Activated CD4-positive, alpha-beta memory T cell treated with anti-CD3 and anti-CD28 coated beads, Interleukin-2, amount 10 ng/mL, durations not matched to agents 7 days and 5 days (primary cell): ENCODE data around the gene BRIP1. TPM values are rescaled to one million over a fixed set of nuclear protein-coding genes. Genes with fewer than 3 reads are reported as not detected.
"Not testable (repeated sequence)": the region's sequence is repeated elsewhere in the genome, so short reads cannot be mapped to it uniquely, and the experiment has no call there.

Experiments
- CTCF ChIA-PET: fragments of 350-600 bp; sonication (Branson Sonifier 250); formaldehyde crosslinking; loops from one replicate; lab custom pipeline; 2021; ENCODE audit warnings: antibody characterized with exemption, inconsistent platforms; lab: Charles Lee
- POLR2A ChIA-PET: fragments of 350-600 bp; sonication (Branson Sonifier 250); formaldehyde crosslinking; loops from one replicate; lab custom pipeline; 2021; ENCODE audit warnings: antibody characterized with exemption; lab: Charles Lee
- DNase-seq: peaks from one replicate; pipeline ENCODE4 v3.0.0-alpha.2; 2020
- H3K27ac Mint-ChIP-seq: one replicate; pipeline ENCODE4 v1.8.0; 2021; ENCODE audit warnings: mild to moderate bottlenecking, mixed read lengths
- H3K27me3 Mint-ChIP-seq: one replicate; pipeline ENCODE4 v1.8.0; 2021; ENCODE audit warnings: mixed read lengths
- H3K36me3 Mint-ChIP-seq: one replicate; pipeline ENCODE4 v1.8.0; 2021; ENCODE audit warnings: low read depth, mixed read lengths
- H3K4me1 Mint-ChIP-seq: one replicate; pipeline ENCODE4 v1.8.0; 2021; ENCODE audit warnings: mixed read lengths
- H3K4me3 Mint-ChIP-seq: one replicate; pipeline ENCODE4 v1.8.0; 2021; ENCODE audit warnings: mild to moderate bottlenecking, mixed read lengths
- H3K9me3 Mint-ChIP-seq: one replicate; pipeline ENCODE4 v1.8.0; 2021; ENCODE audit warnings: mixed read lengths
- total RNA-seq, 2 experiments: library from RNA; stranded (reverse); gene quantifications; one replicate each; pipeline ENCODE4 v1.2.3, GENCODE V29; 2021

BRIP1 gene
- total RNA-seq, 2 experiments from 2014 or later = 20.1 to 21.7 TPM

DNA sequence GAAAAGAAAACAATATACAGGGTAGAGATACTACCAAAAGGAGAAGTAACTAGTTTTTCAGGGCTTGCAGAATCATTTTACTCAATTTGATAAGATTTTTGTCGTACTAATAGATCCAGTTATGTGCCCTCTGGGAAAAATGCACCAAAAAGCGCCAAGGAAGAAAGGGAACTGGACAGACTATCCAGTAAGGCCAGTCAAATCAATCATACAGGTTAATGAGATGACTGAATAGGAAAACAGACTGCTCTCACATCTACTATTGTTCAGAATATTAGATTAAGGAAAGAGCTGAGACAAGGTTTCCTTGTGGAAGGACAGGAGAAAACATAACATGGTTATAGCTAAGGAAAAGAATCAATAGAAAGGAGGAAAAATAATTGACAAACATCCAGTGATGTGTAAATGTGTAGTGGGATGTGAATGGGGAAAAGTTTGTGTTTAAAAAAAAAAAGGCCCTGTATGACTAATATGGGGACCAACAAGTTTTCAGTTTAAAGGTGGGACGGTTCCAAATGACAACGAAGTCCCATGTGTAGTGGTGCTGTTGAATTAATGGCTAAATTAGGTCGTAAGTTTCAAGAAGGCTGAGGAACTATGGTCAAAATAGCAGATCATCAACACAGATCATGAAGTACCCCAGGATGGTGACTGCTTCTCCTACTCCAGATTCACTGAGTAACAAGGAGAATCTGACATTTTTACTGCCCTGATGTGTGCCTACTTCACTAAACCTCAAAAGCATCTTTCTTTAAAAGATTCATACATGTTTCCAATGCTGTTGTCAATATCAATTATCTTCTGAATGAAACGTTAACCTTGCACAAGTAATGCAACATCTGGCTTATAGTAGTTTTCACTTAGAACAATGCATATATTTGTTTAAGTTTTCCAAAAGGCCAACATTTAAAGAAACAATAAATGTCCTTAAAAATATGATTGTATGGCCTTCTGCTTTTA, 40.7 kb downstream of the BRIP1 start:
- peaks cover 2% of the 10 kb centered on the region for H3K9me3 Mint-ChIP-seq

DNA sequence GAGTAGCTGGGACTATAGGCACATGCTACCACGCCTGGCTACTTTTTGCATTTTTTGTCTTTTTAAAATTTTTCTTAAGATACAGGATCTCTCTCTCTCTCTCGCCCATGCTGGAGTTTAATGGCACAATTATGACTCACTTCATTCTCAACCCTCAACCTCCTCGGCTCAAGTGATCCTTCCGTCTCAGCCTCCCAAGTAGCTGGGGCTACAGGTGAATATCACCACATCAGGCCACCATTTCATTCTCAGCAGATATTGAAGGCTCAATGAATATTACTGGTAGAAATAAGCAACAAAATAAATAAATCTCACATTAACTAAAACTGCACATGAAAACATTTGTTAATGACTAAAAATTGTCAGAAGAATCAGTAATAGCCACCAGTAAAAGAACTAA, 41.7 kb downstream of the BRIP1 start:
- H3K4me3 Mint-ChIP-seq = no peak overlapping the region
- ChIA-PET CTCF (no interaction called here), POLR2A (no interaction called here)
- H3K9me3 Mint-ChIP-seq = peaks cover 2% of the 10 kb centered on the region
- H3K27ac Mint-ChIP-seq = no peak overlapping the region
- H3K36me3 Mint-ChIP-seq = peaks cover 70% of the 10 kb centered on the region
- H3K27me3 Mint-ChIP-seq = no peaks in the 10 kb centered on the region
- peaks cover 16% of the 10 kb centered on the region for H3K4me1 Mint-ChIP-seq
- DNase-seq = no peak

More for the DNA sequence above, 40.7 kb downstream of the BRIP1 start:
- Mint-ChIP-seq H3K27ac (no peak overlapping the region), H3K4me1 (peaks cover 12% of the 10 kb centered on the region), H3K27me3 (no peaks in the 10 kb centered on the region), H3K36me3 (peaks cover 72% of the 10 kb centered on the region), H3K4me3 (no peak overlapping the region)
- ChIA-PET POLR2A (interaction anchor here (1.5 kb wide), 1 partner anchor 41 kb away, joined by 7 read pairs; the partner anchor contains the start of gene BRIP1), CTCF (no interaction called here)
- DNase-seq = no peak

- POLR2A ChIA-PET, H3K9me3 Mint-ChIP-seq, DNase-seq, H3K27ac Mint-ChIP-seq, H3K4me3 Mint-ChIP-seq, CTCF ChIA-PET, H3K27me3 Mint-ChIP-seq: not testable (repeated sequence)
- H3K4me1 Mint-ChIP-seq = peaks cover 16% of the 10 kb centered on the region
- H3K36me3 Mint-ChIP-seq = peaks cover 62% of the 10 kb centered on the region
These were observed 44.1 kb downstream of the BRIP1 start for GRCh38 chr17:61819265-61819664.

DNA sequence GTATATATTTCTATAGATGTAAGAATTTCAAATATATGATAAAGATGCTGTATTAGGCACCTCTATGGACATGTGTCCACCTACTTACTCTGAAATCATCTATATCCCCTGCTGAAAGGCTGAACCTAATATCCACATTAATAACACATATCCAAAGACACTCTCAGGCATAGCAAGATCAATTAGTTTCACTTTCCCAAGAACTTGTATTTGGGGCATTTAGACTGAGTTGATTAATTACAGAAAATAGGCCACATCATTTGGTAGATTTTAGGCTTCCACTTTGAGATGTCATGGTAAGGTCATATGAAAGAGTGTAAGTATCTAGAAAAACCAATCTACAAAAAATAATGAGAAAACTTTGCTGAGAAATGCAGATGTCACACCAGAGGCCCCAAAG, 45.1 kb downstream of the BRIP1 start:
- Mint-ChIP-seq H3K27me3 (no peaks in the 10 kb centered on the region), H3K4me3 (no peak overlapping the region), H3K36me3 (peaks cover 65% of the 10 kb centered on the region), H3K4me1 (peaks cover 16% of the 10 kb centered on the region), H3K9me3 (no peaks in the 10 kb centered on the region), H3K27ac (no peak overlapping the region)
- CTCF ChIA-PET = no interaction called here
- no peak for DNase-seq
- POLR2A ChIA-PET = no interaction called here

GRCh38 chr17:61817452-61817851, 45.9 kb downstream of the BRIP1 start:
- ChIA-PET POLR2A (no interaction called here), CTCF (no interaction called here)
- Mint-ChIP-seq H3K27ac (no peak overlapping the region), H3K27me3 (no peaks in the 10 kb centered on the region), H3K36me3 (peaks cover 63% of the 10 kb centered on the region), H3K4me1 (peaks cover 13% of the 10 kb centered on the region), H3K4me3 (no peak overlapping the region), H3K9me3 (no peaks in the 10 kb centered on the region)
- no peak for DNase-seq

DNA sequence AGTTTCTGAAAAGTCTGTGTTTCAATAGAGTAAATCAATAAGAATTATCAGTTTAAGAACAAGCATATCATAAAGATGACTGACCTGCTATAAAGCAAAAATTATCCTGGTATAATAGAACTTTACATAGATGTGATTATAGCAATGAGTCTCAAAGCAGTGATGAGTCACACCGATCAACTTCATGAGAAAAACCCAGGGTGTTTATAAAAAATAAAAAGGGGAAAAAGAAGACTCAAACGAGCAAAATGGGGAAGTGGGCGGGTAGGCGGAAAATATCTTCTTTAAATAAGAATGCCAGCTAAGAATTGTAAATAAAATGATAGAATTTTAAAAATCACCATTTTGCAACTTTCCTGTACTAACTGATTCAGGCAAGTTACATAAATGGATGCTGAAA, 46.8 kb downstream of the BRIP1 start:
- CTCF ChIA-PET = interaction anchor here (1.1 kb wide), 1 partner anchor 20 kb away, joined by 3 read pairs; no protein-coding TSS in a partner anchor
- no peak overlapping the region for H3K4me3 Mint-ChIP-seq

GRCh38 chr17:61815863-61816503, 47.3 kb downstream of the BRIP1 start:
- H3K27me3 Mint-ChIP-seq = no peaks in the 10 kb centered on the region
- no peaks in the 10 kb centered on the region for H3K9me3 Mint-ChIP-seq
- peaks cover 55% of the 10 kb centered on the region for H3K36me3 Mint-ChIP-seq
- H3K4me1 Mint-ChIP-seq = peaks cover 10% of the 10 kb centered on the region
- ChIA-PET POLR2A (no interaction called here), CTCF (interaction anchor here (1.1 kb wide), 1 partner anchor 21 kb away, joined by 3 read pairs; no protein-coding TSS in a partner anchor)
- DNase-seq = no peak
- no peak overlapping the region for H3K27ac Mint-ChIP-seq
- H3K4me3 Mint-ChIP-seq = no peak overlapping the region

More for the DNA sequence above, 46.8 kb downstream of the BRIP1 start:
- POLR2A ChIA-PET = no interaction called here
- no peak overlapping the region for H3K27ac Mint-ChIP-seq
- H3K36me3 Mint-ChIP-seq = peaks cover 58% of the 10 kb centered on the region
- H3K4me1 Mint-ChIP-seq = peaks cover 10% of the 10 kb centered on the region
- no peaks in the 10 kb centered on the region for H3K9me3 Mint-ChIP-seq
- no peaks in the 10 kb centered on the region for H3K27me3 Mint-ChIP-seq
- no peak for DNase-seq

- no peaks in the 10 kb centered on the region for H3K9me3 Mint-ChIP-seq
- ChIA-PET CTCF (interaction anchor here (0.8 kb wide), 1 partner anchor 127 kb away, joined by 5 read pairs; no protein-coding TSS in a partner anchor), POLR2A (interaction anchor here (0.6 kb wide), 1 partner anchor 19 kb away, joined by 4 read pairs; no protein-coding TSS in a partner anchor)
- peaks cover 44% of the 10 kb centered on the region for H3K36me3 Mint-ChIP-seq
- no peak overlapping the region for H3K27ac Mint-ChIP-seq
- H3K27me3 Mint-ChIP-seq = no peaks in the 10 kb centered on the region
- DNase-seq = no peak
- no peak overlapping the region for H3K4me3 Mint-ChIP-seq
- peaks cover 15% of the 10 kb centered on the region for H3K4me1 Mint-ChIP-seq
These were observed 48.8 kb downstream of the BRIP1 start for GRCh38 chr17:61814485-61814884.

GRCh38 chr17:61813211-61813610, 50.1 kb downstream of the BRIP1 start:
- ChIA-PET CTCF (interaction anchor here (0.6 kb wide), 1 partner anchor 453 kb away, joined by 4 read pairs; no protein-coding TSS in a partner anchor), POLR2A (no interaction called here)

DNA sequence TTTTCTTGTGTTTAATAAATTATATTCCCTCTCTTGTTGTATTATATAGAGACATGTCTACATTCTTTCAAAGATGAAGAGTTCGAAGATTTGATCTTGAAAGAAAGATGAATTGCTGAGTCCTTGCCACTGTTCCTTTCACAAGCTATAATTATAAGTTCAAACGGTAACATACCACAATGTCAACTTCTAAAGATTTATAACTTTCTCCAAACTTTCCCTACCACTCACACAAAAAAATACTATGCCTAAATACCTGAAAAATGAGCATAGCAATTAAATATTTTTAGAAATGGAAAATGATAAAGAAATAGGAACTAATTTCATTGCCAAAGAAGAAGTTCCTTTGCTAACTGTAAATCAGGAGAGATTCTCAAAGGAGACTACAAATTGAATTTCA, 50.6 kb downstream of the BRIP1 start:
- DNase-seq = no peak
- no peak overlapping the region for H3K27ac Mint-ChIP-seq
- ChIA-PET CTCF (interaction anchor here (0.6 kb wide), 1 partner anchor 453 kb away, joined by 4 read pairs; no protein-coding TSS in a partner anchor), POLR2A (no interaction called here)
- H3K9me3 Mint-ChIP-seq = no peaks in the 10 kb centered on the region
- no peak overlapping the region for H3K4me3 Mint-ChIP-seq
- peaks cover 8% of the 10 kb centered on the region for H3K4me1 Mint-ChIP-seq
- H3K27me3 Mint-ChIP-seq = no peaks in the 10 kb centered on the region
- H3K36me3 Mint-ChIP-seq = peaks cover 37% of the 10 kb centered on the region

More at GRCh38 chr17:61813211-61813610, 50.1 kb downstream of the BRIP1 start:
- H3K27me3 Mint-ChIP-seq = no peaks in the 10 kb centered on the region
- H3K27ac Mint-ChIP-seq = no peak overlapping the region
- H3K4me1 Mint-ChIP-seq = peaks cover 10% of the 10 kb centered on the region
- H3K4me3 Mint-ChIP-seq = no peak overlapping the region
- H3K36me3 Mint-ChIP-seq = peaks cover 38% of the 10 kb centered on the region
- H3K9me3 Mint-ChIP-seq = no peaks in the 10 kb centered on the region
- DNase-seq = no peak

GRCh38 chr17:61809816-61810392, 53.4 kb downstream of the BRIP1 start:
- no peak overlapping the region for H3K4me3 Mint-ChIP-seq
- H3K36me3 Mint-ChIP-seq = peaks cover 35% of the 10 kb centered on the region
- H3K9me3 Mint-ChIP-seq = no peaks in the 10 kb centered on the region
- ChIA-PET POLR2A (no interaction called here), CTCF (no interaction called here)
- no peaks in the 10 kb centered on the region for H3K27me3 Mint-ChIP-seq
- DNase-seq = no peak
- no peak overlapping the region for H3K27ac Mint-ChIP-seq
- H3K4me1 Mint-ChIP-seq = peaks cover 14% of the 10 kb centered on the region

DNA sequence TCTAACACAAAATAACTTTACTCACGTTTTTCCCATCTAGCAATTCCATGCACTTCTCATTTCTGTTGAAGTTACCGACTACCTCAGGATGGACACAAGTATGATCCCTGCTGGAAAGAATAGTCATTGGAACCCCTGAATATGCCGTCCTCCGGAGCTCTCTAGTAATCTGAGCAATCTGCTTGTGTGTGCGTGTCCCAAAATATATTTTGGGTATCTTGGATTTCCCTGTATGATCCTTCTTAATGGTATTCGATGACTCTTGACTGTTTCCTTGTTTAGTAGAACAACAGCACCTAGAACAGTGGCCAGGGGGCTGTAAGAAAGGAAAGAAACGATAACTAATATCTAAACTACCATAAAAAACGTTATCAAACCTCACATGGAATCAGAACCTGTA, 54.9 kb downstream of the BRIP1 start:
- DNase-seq = no peak
- Mint-ChIP-seq H3K36me3 (peaks cover 30% of the 10 kb centered on the region), H3K27ac (no peak overlapping the region), H3K4me3 (no peak overlapping the region), H3K9me3 (no peaks in the 10 kb centered on the region), H3K4me1 (peaks cover 14% of the 10 kb centered on the region), H3K27me3 (no peaks in the 10 kb centered on the region)
- POLR2A ChIA-PET = no interaction called here
- CTCF ChIA-PET = no interaction called here

DNA sequence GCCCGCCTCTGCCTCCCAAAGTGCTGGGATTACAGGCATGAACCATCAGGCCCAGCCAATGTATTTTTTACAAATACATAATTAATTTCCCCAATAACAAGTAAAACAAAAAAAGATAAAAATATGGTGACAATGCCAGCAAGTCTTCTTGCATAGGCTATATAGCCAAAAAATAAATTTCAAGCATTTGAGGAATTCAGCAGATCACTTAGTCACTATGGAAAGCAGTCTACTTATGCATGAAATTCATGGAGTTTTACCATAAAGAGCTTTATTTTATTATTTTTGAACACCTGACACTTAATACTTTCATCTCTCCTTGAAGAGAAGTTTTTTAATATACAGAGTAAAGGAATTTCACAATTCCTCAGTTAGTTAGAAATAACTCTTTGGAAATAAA, 56.4 kb downstream of the BRIP1 start:
- no peaks in the 10 kb centered on the region for H3K9me3 Mint-ChIP-seq
- H3K36me3 Mint-ChIP-seq = peaks cover 22% of the 10 kb centered on the region
- no peak for DNase-seq
- H3K27ac Mint-ChIP-seq = no peak overlapping the region
- no peak overlapping the region for H3K4me3 Mint-ChIP-seq
- no peaks in the 10 kb centered on the region for H3K27me3 Mint-ChIP-seq
- H3K4me1 Mint-ChIP-seq = peaks cover 14% of the 10 kb centered on the region
- ChIA-PET CTCF (no interaction called here), POLR2A (no interaction called here)
